HepG2 (cell line): Measurements from ENCODE around the gene VNN1. TPM values are rescaled to one million over a fixed set of nuclear protein-coding genes. Genes with fewer than 3 reads are reported as not detected.
A peak's percentile ranks its signal among the peaks of the same experiment; 100 is the strongest.
"Not testable (repeated sequence)": the region's sequence is repeated elsewhere in the genome, so short reads cannot be mapped to it uniquely, and the experiment has no call there.

Experiments used
- ATAC-seq: fragments of 200-7000 bp; cut with Tn5 transposase; 3 replicates; pipeline ENCODE4 v1.9.1; 2020; ENCODE audit warnings: mild to moderate bottlenecking, moderate library complexity
- BruUV-seq: library from RNA; stranded (reverse); fragments of 400-500 nt; replicated peaks from 2 replicates; lab custom pipeline; 2021; lab: Mats Ljungman, UMichigan
- CTCF ChIA-PET: fragments of 300-600 bp; formaldehyde crosslinking; extraction: SDS; loops from one replicate; lab custom pipeline; 2021; ENCODE audit warnings: low total read pairs, inconsistent platforms, low intra/inter-chr PET ratio; lab: Yijun Ruan, JAX
- POLR2A ChIA-PET: fragments of 350-600 bp; sonication (Branson Sonifier 250); formaldehyde crosslinking; loops from one replicate; lab custom pipeline; 2020; ENCODE audit warnings: antibody characterized with exemption, inconsistent platforms; lab: Yijun Ruan, JAX
- DNase-seq: peaks from one replicate; pipeline ENCODE4 v3.0.0-alpha.2; 2015; ENCODE audit warnings: low spot score
- FAIRE-seq: peaks from 3 replicates; lab custom pipeline; 2011; peaks lifted over from hg19 to GRCh38; lab: Jason Lieb, UNC
- H2AFZ ChIP-seq: one replicate; pipeline ENCODE4 v1.6.1; 2011; ENCODE audit warnings: low read length, inconsistent platforms
- H3K27ac ChIP-seq: fragments of 300-600 bp; 3 replicates; pipeline ENCODE4 v1.8.0; 2011; ENCODE audit warnings: mixed run types, mild to moderate bottlenecking, mixed read lengths, low read length, inconsistent platforms; ENCODE audit not compliant: insufficient read depth; ENCODE audit errors: extremely low read length
- H3K27me3 ChIP-seq, 2 experiments: fragments of 200-600 bp in 1 of 2; 2 replicates in 1 of 2; 3 replicates in 1 of 2; pipeline versions ENCODE4 v1.6.0 to v1.8.0; 2011; ENCODE audit warnings: low read length in 2 of 2, mild to moderate bottlenecking in 2 of 2, moderate library complexity in 2 of 2, inconsistent platforms in 1 of 2; ENCODE audit not compliant: insufficient read depth in 2 of 2, control insufficient read depth in 1 of 2
- H3K36me3 ChIP-seq, 2 experiments: fragments of 200-600 bp in 1 of 2; replicated peaks in 1 of 2; 2 replicates in 1 of 2; 3 replicates in 1 of 2; pipeline versions ENCODE4 v1.5.1 to v1.8.0; 2011; ENCODE audit warnings: low read length in 2 of 2, inconsistent platforms in 1 of 2; ENCODE audit not compliant: insufficient read depth in 2 of 2, control insufficient read depth in 1 of 2
- H3K4me1 ChIP-seq: 2 replicates; pipeline ENCODE4 v1.5.1; 2012; ENCODE audit warnings: low read length, inconsistent platforms; ENCODE audit not compliant: insufficient read depth
- H3K4me2 ChIP-seq: 2 replicates; pipeline ENCODE4 v1.6.0; 2011; ENCODE audit warnings: low read depth, low read length, inconsistent platforms
- H3K4me3 ChIP-seq, 3 experiments: fragments of 200-600 bp in 1 of 3; sonication (generic), shearing (Covaris generic) in 1 of 3; replicated peaks in 1 of 3; 2 replicates each; pipeline ENCODE4 v1.5.1; 2011 to 2016; ENCODE audit warnings: low read length in 3 of 3, inconsistent platforms in 2 of 3, low read depth in 2 of 3, mild to moderate bottlenecking in 2 of 3, control low read depth in 1 of 3, mixed read lengths in 1 of 3; ENCODE audit not compliant: insufficient read depth in 1 of 3
- H3K79me2 ChIP-seq: one replicate; pipeline ENCODE4 v1.6.1; 2011; ENCODE audit warnings: low read length, inconsistent platforms; ENCODE audit not compliant: insufficient read depth
- H3K9ac ChIP-seq: 2 replicates; pipeline ENCODE4 v1.6.0; 2011; ENCODE audit warnings: mild to moderate bottlenecking, low read depth, low read length, inconsistent platforms; ENCODE audit not compliant: insufficient read depth
- H3K9me3 ChIP-seq: 2 replicates; pipeline ENCODE4 v1.5.1; 2012; ENCODE audit warnings: mild to moderate bottlenecking, low read length
- H4K20me1 ChIP-seq: 2 replicates; pipeline ENCODE4 v1.6.0; 2011; ENCODE audit warnings: inconsistent platforms, mild to moderate bottlenecking, low read length, moderate library complexity; ENCODE audit not compliant: insufficient read depth
- ATF7 ChIP-seq, 2 experiments: fragments of 450-650 bp in 1 of 2; sonication (generic) in 1 of 2; formaldehyde crosslinking in 1 of 2; IDR thresholded peaks; 2 replicates each; pipeline versions ENCODE4 v1.4.0 to v1.6.1; 2016 to 2020; ENCODE audit warnings: antibody characterized with exemption in 1 of 2, mild to moderate bottlenecking in 1 of 2, missing genetic modification reagents in 1 of 2
- CEBPB ChIP-seq: IDR thresholded peaks from 2 replicates; pipeline ENCODE4 v1.6.1; 2011; ENCODE audit warnings: low read depth, low read length, improper control_type of control experiment, borderline replicate concordance
- FOXC1 ChIP-seq: sonication (generic); formaldehyde crosslinking; IDR thresholded peaks from 2 replicates; pipeline ENCODE4 v1.8.0; 2022; ENCODE audit warnings: mild to moderate bottlenecking, missing genetic modification reagents, borderline replicate concordance
- PHF8 ChIP-seq: sonication (generic); formaldehyde crosslinking; IDR thresholded peaks from 2 replicates; pipeline ENCODE4 v1.5.0; 2020; ENCODE audit warnings: missing genetic modification reagents
- WGBS: methylation state at CpG from one replicate; pipeline ENCODE4 v1.1.6; 2017; ENCODE audit warnings: low lambda C conversion rate; 5-methylcytosine and 5-hydroxymethylcytosine counted together
- in situ Hi-C: cut with HindIII; loops from 2 replicates; pipeline ENCODE4 v1.10.0; 2017; ENCODE audit warnings: low pct_unique_long_range_greater_than_20kb; ENCODE audit not compliant: extremely low pct_ligation_motif_present
- intact Hi-C: fragments of 100-400 bp; cut with micrococcal nuclease; formaldehyde crosslinking; loops from one replicate; pipeline ENCODE4 v1.10.0; 2022; ENCODE audit not compliant: unreplicated experiment
- polyA plus RNA-seq, 8 experiments: library from polyadenylated mRNA; depleted of rRNA in 3 of 8; stranded (reverse) in 7 of 8; unstranded in 1 of 8; fragments of >200 nt; fragmentation: Illumina TruSeq in 4 of 8; extraction: Trizol in 4 of 8; gene quantifications; 2 replicates each; pipeline versions ENCODE4 v1.2.1 to v1.2.3, GENCODE V29; 2011 to 2016; ENCODE audit warnings: low read depth in 4 of 8, missing spikeins in 1 of 8, mixed read lengths in 1 of 8; ENCODE audit not compliant: insufficient read depth in 1 of 8
- total RNA-seq, 5 experiments: library from RNA; depleted of rRNA; stranded (reverse); fragments of >200 nt; fragmentation: Illumina TruSeq; extraction: Trizol; gene quantifications; 2 replicates each; pipeline ENCODE4 v1.2.3, GENCODE V29; 2016; ENCODE audit warnings: low read depth in 1 of 5
- TF ChIP-seq, protein P1 (sequence below): IDR thresholded peaks from 2 replicates; pipeline ENCODE4 v1.6.1; 2016; ENCODE audit warnings: low read depth
- TF ChIP-seq, protein P2 (sequence below): sonication (generic); formaldehyde crosslinking; IDR thresholded peaks from 2 replicates; pipeline ENCODE4 v1.8.1; 2022; ENCODE audit warnings: low read depth, mild to moderate bottlenecking, missing genetic modification reagents
- TF ChIP-seq, protein P3 (sequence below): sonication (generic); formaldehyde crosslinking; IDR thresholded peaks from 2 replicates; pipeline ENCODE4 v1.4.0; 2020; ENCODE audit warnings: missing genetic modification reagents

VNN1 gene
- total and polyA plus RNA-seq, 2 of the 13 experiments (the other 11 are each of a cell fraction or from before 2014, with no cell fraction given), result 0.62 to 4.0 TPM

DNA sequence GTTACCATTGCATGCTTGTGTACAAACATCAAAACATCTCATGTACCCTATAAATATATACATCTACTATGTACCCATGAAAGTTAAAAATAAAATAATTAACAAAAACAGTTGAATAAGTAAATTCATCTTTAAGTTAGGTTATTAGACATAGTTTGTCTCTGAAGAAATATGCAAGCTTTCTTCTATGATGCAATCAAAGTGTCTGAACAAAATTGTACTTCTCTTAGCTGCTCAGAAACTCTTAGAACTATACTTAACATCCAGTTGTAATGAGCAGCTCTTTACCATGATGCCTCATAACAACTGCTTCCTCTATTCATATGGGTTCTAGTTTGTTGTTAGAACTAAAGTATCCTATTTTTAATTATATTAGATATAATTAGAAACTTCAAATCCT, 5.9 kb downstream of the VNN1 start:
- Histone ChIP-seq H3K4me2 (no peak overlapping the region), H3K4me1 (peaks cover 7% of the 10 kb centered on the region; the same call in 1 of the 2 replicates), H3K9ac (no peak overlapping the region), H3K27me3 (no peaks in the 10 kb centered on the region), H3K9me3 (no peaks in the 10 kb centered on the region), H3K79me2 (no peaks in the 10 kb centered on the region), H3K36me3 (no peaks in the 10 kb centered on the region), H3K4me3 (no peak overlapping the region), H3K27ac (no peak overlapping the region), H4K20me1 (no peaks in the 10 kb centered on the region), H2AFZ (no peak overlapping the region)
- in situ Hi-C loops (no loop called here), intact Hi-C loops (no loop called here)
- ChIA-PET CTCF (no interaction called here), POLR2A (no interaction called here)
- BruUV-seq, result no TSS peak
- no peak for DNase-seq
- TF ChIP-seq, protein P1, sequence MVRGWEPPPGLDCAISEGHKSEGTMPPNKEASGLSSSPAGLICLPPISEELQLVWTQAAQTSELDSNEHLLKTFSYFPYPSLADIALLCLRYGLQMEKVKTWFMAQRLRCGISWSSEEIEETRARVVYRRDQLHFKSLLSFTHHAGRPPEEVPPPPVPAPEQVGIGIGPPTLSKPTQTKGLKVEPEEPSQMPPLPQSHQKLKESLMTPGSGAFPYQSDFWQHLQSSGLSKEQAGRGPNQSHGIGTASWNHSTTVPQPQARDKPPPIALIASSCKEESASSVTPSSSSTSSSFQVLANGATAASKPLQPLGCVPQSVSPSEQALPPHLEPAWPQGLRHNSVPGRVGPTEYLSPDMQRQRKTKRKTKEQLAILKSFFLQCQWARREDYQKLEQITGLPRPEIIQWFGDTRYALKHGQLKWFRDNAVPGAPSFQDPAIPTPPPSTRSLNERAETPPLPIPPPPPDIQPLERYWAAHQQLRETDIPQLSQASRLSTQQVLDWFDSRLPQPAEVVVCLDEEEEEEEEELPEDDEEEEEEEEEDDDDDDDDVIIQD (CRISPR knock-in tag), result no peak
- no peak for TF ChIP-seq PHF8 (CRISPR knock-in tag)
- TF ChIP-seq, protein P2, sequence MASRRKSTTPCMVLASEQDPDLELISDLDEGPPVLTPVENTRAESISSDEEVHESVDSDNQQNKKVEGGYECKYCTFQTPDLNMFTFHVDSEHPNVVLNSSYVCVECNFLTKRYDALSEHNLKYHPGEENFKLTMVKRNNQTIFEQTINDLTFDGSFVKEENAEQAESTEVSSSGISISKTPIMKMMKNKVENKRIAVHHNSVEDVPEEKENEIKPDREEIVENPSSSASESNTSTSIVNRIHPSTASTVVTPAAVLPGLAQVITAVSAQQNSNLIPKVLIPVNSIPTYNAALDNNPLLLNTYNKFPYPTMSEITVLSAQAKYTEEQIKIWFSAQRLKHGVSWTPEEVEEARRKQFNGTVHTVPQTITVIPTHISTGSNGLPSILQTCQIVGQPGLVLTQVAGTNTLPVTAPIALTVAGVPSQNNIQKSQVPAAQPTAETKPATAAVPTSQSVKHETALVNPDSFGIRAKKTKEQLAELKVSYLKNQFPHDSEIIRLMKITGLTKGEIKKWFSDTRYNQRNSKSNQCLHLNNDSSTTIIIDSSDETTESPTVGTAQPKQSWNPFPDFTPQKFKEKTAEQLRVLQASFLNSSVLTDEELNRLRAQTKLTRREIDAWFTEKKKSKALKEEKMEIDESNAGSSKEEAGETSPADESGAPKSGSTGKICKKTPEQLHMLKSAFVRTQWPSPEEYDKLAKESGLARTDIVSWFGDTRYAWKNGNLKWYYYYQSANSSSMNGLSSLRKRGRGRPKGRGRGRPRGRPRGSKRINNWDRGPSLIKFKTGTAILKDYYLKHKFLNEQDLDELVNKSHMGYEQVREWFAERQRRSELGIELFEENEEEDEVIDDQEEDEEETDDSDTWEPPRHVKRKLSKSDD (CRISPR knock-in tag), result no peak
- no peak for TF ChIP-seq FOXC1 (CRISPR knock-in tag)
- TF ChIP-seq, protein P3, sequence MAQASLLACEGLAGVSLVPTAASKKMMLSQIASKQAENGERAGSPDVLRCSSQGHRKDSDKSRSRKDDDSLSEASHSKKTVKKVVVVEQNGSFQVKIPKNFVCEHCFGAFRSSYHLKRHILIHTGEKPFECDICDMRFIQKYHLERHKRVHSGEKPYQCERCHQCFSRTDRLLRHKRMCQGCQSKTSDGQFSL (CRISPR knock-in tag), result no peak
- peak; percentile 8; the same call in 1 of the 2 replicates for TF ChIP-seq ATF7 (IDR thresholded peaks at IDR 0.05)
- TF ChIP-seq ATF7 (CRISPR knock-in tag; IDR thresholded peaks at IDR 0.05), result no peak
- peak; percentile 51; the same call in 1 of the 2 replicates for TF ChIP-seq CEBPB
- FAIRE-seq, result no peak
- ATAC-seq, result no peak

DNA sequence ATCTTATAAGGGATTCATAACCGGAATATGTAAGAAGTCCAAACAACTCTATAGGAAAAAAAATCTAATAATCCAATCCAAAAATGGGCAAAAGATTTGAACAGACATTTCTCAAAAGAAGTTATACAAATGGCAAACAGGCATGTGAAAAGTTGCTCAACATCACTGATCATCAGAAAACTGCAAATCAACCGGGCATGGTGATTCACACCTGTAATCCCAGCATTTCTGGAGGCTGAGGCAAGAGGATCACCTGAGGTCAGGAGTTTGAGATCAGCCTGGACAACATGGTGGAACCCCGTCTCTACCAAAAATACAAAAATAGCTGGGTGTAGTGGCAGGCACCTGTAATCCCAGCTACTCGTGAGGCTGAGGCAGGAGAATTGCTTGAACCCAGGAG, 7.1 kb downstream of the VNN1 start:
- H2AFZ ChIP-seq, H3K4me1 ChIP-seq, H3K36me3 ChIP-seq, H3K27ac ChIP-seq, H3K4me3 ChIP-seq, H3K9me3 ChIP-seq, in situ Hi-C loops, H3K9ac ChIP-seq, H3K4me2 ChIP-seq, H3K79me2 ChIP-seq, H3K27me3 ChIP-seq, ATAC-seq, intact Hi-C loops, H4K20me1 ChIP-seq, POLR2A ChIA-PET, DNase-seq, FAIRE-seq, BruUV-seq, CTCF ChIA-PET: not testable (repeated sequence)
- 34% methylated on average over 4 of the region's 4 CpGs for WGBS
